ENCODE measurements around the gene RFC1.
A peak's percentile ranks its signal among the peaks of the same experiment; 100 is the strongest.
"Not testable (repeated sequence)": the region's sequence is repeated elsewhere in the genome, so short reads cannot be mapped to it uniquely, and the experiment has no call there.

RFC1 gene, protein sequence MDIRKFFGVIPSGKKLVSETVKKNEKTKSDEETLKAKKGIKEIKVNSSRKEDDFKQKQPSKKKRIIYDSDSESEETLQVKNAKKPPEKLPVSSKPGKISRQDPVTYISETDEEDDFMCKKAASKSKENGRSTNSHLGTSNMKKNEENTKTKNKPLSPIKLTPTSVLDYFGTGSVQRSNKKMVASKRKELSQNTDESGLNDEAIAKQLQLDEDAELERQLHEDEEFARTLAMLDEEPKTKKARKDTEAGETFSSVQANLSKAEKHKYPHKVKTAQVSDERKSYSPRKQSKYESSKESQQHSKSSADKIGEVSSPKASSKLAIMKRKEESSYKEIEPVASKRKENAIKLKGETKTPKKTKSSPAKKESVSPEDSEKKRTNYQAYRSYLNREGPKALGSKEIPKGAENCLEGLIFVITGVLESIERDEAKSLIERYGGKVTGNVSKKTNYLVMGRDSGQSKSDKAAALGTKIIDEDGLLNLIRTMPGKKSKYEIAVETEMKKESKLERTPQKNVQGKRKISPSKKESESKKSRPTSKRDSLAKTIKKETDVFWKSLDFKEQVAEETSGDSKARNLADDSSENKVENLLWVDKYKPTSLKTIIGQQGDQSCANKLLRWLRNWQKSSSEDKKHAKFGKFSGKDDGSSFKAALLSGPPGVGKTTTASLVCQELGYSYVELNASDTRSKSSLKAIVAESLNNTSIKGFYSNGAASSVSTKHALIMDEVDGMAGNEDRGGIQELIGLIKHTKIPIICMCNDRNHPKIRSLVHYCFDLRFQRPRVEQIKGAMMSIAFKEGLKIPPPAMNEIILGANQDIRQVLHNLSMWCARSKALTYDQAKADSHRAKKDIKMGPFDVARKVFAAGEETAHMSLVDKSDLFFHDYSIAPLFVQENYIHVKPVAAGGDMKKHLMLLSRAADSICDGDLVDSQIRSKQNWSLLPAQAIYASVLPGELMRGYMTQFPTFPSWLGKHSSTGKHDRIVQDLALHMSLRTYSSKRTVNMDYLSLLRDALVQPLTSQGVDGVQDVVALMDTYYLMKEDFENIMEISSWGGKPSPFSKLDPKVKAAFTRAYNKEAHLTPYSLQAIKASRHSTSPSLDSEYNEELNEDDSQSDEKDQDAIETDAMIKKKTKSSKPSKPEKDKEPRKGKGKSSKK

DNA sequence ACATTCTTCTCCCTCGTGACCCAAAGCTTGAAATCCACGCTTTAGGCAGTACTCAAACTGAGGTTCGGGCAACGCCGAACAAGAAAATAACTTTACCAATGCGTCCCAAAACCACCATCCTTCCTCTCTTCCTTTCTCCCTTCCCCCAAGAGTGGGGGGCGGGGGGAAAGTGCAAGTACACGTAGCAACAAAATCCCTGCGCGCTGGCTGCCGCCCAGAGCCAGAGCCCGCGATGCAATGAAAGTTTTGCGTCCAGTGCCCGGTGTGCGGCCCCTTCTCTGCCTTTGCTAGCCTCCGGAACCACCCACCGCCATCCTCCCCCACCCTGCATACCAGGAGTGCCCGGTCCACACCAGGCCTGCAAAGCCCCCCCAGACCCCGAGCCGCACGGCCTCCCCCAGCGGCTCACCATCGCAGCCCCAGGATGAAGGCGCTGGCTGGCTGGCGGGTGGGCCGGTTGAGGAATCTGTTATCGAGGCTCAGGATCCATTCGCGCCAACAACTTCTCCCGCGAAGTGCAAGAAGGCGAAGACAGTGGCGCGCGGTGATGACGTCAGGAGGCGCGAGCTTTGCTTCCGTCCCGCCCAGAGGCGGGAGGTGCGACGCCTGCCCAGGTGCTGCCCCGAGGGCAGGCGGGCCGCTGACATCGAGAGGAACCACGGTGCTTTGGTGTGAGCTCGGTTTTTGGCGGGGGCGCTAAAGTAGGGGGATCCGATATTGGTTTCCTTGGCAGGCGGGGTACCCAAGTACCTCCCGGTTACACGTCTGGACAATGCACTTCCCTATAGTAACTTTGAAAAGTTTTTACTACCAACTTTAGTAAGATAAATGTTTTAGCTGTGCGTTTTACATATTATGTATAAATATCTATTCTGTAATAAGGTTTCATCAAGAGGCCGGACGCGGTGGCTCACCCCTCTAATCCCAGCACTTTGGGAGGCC, at the start of gene RFC1:
TSS of gene RFC1 (minus strand) at position 533 of the 942 bp plus-strand sequence. CDS start at position 412, 121 bp downstream.
- DNase-seq (ENCODE audit: low spot score): peak; percentile 86

DNA sequence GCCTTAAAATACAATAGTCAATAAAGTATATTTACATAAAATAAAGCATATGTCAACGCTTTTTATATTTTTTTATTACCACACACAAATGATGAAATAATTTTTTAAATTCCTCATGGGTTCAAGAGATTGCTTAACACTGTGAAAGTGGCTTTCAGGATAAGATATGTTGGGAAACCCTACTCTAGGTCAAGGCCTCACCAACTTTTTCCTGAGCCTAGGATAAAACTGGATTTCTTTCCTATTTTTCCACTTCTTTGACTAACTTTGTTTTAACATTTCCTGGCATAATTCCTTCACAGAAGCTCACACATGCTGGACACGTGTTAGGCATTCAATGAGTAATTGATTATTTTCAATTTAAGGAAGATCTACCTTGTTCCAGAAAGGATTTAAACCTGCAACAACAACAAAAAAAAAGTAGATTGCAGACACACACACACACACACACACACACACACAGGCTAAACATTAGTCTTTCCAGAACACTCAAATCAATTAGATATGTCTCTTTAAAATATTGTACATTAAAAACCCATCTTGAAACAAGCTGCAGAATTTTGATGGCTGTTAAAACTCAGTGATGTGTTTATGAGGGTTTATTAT, 49.6 kb upstream of the RFC1 start:
- DNase-seq (ENCODE audit: low spot score): no peak

DNA sequence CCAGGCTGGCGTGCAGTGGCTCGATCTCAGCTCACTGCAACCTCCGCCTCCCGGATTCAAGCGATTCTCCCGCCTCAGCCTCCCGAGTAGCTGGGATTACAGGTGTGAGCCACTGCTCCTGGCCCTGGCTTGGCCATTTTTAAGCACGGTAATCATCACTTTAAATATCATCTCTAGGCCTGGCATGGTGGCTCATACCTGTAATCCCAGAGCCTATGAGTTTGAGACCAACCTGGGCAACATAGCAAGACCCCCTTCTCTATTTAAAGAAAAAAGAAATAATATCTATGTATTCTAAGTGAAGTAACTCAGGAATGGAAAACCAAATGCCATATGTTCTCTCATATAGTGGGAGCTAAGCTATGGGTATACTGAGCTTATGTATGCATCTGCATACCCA, 45.4 kb upstream of the RFC1 start:
- DNase-seq (ENCODE audit: low spot score): not testable (repeated sequence)

DNA sequence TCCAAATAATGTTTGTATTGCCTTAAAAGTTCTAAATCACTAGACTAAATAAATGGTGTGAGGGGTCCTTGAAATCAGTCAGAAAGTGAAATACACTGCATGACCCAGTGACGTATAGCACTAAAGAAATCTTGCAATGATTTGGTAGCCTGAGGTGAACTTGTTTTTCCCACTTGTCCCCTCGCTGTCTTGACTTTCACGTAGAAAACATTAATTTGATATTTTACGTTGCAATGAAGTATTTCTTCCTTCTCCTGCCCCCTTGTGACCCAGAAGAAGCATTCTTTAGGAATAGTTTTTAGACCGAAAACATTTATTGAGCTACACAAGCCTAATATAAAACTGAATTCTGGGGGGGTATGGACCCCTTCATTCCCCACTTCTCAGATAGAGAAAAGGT, 44.3 kb upstream of the RFC1 start:
- DNase-seq (ENCODE audit: low spot score): no peak

DNA sequence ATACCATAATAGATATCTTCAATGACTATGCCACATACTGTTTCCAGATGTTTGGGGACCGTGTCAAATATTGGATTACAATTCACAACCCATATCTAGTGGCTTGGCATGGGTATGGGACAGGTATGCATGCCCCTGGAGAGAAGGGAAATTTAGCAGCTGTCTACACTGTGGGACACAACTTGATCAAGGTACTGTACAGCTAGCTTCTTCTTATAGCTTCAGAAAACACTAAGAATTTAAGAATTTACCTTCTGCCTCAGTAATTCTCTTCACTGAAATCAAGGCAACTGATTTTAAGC, 41.4 kb upstream of the RFC1 start:
- no peak for DNase-seq (ENCODE audit: low spot score)

DNA sequence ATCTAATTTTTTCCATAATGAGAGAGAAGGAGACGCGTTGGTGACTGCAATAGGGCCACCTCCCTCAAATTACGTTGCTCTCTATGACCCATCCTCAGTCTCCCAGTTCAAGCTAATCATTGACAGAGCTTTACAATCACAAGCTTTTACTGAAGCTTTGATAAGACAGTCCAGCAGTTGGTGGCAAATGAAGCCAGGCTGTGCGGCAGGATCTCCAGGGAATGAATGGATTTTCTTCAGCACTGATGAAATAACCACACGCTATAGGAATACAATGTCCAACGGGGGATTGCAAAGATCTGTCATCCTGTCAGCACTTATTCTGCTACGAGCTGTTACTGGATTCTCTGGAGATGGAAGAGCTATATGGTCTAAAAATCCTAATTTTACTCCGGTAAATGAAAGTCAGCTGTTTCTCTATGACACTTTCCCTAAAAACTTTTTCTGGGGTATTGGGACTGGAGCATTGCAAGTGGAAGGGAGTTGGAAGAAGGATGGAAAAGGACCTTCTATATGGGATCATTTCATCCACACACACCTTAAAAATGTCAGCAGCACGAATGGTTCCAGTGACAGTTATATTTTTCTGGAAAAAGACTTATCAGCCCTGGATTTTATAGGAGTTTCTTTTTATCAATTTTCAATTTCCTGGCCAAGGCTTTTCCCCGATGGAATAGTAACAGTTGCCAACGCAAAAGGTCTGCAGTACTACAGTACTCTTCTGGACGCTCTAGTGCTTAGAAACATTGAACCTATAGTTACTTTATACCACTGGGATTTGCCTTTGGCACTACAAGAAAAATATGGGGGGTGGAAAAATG, 40.8 kb upstream of the RFC1 start, which contains the start of gene KLB:
TSS of gene KLB (plus strand) at position 168 of the 821 bp plus-strand sequence. CDS start at position 188, 20 bp downstream.
- no peak for DNase-seq (ENCODE audit: low spot score)

DNA sequence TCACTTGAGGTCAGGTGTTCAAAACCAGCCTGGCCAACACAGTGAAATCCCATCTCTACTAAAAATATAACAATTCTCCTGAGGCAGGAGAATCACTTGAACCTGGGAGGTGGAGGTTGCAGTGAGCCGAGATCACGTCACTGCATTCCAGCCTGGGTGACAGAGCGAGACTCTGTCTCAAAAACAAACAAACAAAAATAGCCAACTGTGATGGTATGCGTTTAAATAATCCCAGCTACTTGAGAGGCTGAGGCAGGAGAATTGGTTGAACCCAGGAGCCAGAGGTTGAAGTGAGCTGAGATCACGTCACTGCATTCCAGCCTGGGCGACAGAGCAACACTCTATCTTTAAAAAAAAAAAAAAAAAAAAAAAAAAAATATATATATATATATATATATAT, 35.5 kb upstream of the RFC1 start:
- not testable (repeated sequence) for DNase-seq (ENCODE audit: low spot score)

DNA sequence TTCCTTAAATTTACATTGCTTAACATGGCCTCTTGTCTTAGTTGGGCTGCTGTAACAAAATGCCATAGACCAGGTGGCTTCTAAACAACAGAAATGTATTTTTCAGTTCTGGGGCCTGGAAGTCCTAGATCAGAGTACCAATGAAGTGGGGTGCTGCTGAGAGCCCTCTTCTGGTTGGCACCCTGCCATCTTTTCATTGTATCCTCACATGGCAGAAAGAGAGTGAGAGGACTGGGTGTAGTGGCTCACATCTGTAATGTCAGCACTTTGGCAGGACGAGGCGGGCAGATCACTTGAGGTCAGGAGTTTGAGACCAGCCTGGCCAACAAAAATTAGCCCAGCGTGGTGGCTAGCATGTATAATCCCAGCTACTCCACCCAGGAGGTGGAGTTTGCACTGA, 28.5 kb upstream of the RFC1 start:
- DNase-seq (ENCODE audit: low spot score): no peak

DNA sequence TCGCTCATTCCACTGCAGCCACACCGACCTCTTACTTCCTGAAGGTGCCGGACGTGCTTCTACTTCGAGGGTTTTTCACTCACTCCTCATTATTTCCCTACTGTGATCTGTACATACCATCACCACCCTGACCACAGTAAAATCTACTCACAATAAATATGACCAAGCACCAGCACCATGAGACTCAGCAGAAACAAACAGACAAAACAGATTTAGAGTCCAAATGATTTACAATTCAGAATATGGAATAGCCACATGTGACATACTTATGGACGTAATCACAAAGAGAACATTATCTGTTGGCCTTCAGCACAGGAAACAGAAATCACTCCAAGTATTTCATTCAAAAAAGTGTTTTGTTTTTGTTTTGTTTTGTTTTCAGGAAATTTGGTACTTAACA, 24.4 kb upstream of the RFC1 start:
- DNase-seq (ENCODE audit: low spot score): no peak

DNA sequence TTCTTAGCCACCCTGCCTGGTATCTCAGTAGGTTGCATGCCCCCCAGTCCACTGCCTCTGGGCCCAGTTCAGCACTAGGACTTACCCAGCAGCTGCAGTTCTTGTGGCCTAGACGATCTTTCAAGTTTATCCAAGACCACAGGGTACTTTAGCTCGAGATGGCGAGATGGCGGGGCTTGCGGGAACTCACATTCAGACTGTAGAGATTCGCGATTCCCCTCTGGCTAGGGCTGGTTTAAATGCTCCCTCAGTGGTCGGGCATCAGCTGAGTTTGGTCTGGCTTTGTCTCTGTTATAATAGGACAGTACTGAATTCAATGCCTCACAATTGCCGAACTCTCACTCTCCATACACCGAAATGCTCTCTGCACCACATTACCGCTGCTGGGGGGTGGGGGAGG, 18.4 kb upstream of the RFC1 start:
- no peak for DNase-seq (ENCODE audit: low spot score)

DNA sequence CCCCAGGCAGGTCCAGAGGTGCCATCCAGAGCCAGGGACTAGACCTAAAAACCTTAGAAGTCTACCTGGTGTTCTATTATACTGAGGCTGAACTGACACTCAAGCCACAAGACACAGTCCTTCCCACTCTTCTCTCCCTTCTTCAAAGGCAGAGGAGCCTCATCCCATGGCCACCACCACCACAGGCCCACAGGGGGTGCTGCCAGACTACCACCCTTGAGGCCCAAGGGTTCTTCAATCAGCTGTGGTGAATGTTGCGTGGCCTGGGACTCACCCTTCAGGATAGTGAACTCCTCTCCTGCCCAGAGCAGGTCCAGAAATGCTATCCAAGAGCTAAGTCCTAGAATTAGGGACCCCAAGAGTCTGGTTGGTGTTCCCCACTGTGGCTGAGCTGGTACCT, 17.5 kb upstream of the RFC1 start:
- DNase-seq (ENCODE audit: low spot score): no peak

DNA sequence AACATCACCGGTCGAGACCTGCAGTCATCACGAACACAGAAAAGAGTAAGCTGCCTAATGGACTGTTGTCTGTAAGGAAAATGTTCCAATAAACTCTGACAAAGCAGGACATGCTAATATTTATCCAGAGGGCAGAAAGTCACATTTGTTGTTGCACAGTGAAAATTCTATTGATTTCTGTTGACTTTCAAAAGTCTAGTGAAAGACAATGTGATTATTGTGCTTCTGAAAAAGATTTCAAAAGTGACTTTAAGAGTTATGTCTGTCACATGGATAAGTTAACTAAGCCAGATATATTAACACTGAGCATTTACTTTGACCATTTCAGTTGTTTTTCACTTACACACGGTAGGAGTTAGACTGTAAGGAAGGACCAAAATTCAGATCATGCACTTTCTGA, 9.3 kb upstream of the RFC1 start:
- no peak for DNase-seq (ENCODE audit: low spot score)

DNA sequence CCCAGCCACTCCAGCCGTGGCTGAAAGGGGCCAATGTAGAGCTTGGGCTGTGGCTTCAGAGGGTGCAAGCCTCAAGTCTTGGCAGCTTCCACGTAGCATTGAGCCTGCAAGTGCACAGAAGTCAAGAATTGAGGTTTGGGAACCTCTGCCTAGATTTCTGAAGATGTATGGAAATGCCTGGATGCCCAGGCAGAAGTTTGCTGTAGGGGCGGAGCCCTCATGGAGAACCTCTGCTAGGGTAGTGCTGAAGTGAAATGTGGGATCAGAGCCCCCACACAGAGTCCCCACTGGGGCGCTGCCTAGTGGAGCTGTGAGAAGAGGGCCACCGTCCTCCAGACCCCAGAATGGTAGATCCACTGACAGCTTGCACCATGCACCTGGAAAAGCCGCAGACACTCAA, 5.0 kb upstream of the RFC1 start:
- not testable (repeated sequence) for DNase-seq (ENCODE audit: low spot score)

DNA sequence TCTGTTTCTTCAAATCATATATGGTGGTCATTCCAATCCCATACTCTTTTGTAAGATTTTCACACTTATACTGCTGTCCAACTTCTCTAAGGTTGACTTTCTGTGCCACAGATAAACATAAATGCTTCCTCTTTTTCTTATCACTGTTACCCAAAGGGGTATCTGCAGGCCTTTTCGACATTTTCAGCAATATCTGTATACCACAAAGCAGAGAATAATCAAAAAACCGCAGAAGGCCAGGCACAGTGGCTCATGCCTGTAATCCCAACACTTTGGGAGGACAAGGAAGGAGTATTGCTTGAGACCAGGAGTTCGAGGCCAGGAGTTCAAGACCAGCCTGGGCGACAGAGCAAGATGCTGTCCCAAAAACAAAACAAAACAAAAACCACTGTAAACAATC, 3.1 kb upstream of the RFC1 start:
- no peak for DNase-seq (ENCODE audit: low spot score)

DNA sequence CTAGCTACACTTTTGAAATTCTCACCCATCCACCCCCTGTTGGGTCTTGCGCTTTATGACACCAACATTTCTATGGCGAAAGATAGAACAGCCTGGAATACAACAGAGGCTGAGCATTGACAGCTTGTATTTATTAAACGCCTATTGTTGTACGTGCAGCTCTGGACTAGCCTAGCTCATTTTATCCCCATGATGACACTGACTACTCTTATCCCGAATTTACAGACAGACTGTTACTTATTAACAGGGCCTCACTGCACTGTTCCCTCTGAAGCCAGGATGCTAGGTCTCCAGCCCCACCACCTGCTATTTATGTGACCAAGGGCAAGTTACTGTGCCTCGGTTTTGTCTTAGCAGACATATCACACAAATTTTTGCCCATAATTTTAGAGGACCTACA, 1.0 kb upstream of the RFC1 start:
- DNase-seq (ENCODE audit: low spot score): no peak

DNA sequence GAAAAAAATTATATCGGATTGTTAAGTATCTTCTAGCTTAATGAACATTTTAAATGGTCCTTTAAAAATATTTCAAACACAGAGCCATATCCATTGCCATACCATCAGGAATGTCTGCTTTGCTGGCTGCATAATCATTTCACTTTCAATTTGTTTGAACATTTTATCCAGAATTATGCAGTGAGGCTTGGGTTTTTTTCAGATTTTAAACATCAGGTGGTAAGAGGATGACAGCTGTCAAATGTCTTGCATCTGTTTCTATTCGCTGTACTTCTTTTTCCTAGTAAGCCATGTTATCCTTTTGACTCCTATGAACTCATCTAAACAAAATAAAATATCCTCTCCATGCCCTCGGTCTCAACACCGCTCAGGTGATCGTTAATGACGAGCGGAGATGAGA, 802 bp downstream of the RFC1 start:
- no peak for DNase-seq (ENCODE audit: low spot score)

DNA sequence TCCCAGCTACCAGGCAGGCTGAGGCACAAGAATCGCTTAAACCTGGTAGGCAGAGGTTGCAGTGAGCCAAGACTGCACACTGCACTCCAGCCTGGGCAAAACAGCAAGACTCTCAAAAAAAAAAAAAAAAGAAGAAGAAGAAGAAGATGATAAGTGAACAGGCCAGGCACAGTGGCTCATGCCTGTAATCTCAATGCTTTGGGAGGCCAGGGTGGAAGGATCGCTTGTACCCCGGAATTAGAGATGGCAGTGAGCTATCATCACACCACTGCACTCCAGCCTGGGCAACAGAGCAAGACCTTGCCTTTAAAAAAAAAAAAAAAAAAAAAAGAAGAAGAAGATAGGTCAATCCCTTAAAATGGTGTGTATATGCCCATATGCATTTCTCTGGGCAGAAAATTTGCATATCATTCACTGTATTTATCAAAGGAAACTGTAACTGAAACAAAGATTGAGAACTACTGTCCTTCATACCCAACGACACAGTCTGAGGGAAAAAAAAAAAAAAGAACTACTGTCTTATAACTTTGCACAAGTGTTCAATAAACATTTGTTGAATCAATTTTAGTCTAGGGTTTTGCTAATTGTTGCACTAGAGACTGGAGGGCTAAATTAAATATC, 2.3 kb downstream of the RFC1 start:
- DNase-seq (ENCODE audit: low spot score): peak; percentile 60

DNA sequence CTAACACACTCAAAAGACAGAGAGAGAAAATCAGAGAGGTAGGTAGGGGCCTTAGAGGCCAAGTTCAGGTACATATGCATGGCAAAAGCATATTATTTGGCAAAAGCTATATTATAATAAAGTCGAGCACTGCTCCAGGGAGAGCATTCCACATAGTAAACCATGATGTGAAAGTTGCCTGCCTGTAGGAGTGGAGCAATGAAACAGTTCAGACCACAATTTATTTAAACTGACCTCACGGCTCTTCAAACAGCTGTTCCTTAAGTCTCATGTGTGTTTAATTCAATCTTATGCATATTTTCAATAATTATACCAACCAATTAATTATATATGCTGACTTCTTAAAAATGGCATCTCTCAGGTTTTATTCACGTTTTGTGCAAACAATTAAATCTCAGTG, 3.3 kb downstream of the RFC1 start:
- DNase-seq (ENCODE audit: low spot score): no peak

DNA sequence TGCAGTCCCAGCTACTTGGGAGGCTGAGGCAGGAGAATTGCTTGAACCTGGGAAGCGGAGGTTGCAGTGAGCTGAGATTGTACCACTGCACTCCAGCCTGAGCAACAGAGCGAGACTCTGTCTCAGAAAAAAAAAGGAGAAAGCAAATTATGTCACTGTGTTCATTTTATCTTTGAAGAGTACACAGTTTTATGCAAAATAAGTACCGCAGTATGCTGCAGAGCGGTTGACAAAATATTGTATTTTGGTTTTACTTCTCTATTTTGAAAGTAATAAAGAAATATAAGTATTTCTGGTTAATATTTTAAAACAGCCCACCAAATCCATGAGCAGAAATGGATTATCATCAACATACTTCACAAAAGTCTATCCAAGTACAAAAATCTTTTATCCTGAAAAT, 5.6 kb downstream of the RFC1 start:
- DNase-seq (ENCODE audit: low spot score): peak; percentile 53

DNA sequence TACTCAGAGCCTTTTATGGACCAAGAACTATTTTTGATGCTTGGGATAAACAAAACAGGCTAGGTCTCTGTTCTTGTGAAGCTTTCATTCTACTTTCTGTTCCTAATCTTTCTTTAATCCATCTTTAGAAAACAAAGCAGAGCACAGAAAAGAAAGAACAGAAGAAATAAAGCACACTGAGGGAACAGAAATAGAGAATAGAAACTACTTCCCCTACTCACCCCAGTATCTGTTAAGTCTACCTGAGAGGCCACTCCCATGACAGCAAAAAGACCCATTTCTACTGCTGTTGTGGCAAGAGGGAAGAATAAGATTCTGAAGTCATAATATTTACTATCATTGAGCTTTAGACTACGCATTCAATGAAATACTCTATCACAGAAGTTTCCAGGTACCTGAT, 9.2 kb downstream of the RFC1 start:
- peak; percentile 75 for DNase-seq (ENCODE audit: low spot score)

All from germinal center (tissue), 1 donor.